DOHH2 (cell line): Measurements from ENCODE around the gene TMTC1.

ENCODE experiments used
- EZH2phosphoT487 ChIP-seq: fragments of 200-600 bp; sonication (generic); IDR thresholded peaks from 2 replicates; pipeline ENCODE4 v1.6.1; 2017; ENCODE audit warnings: borderline replicate concordance, mild to moderate bottlenecking, antibody characterized with exemption, low read length, moderate library complexity, mixed read lengths
- TF ChIP-seq, protein P1 (sequence below): fragments of 200-600 bp; sonication (generic); IDR thresholded peaks from one replicate; pipeline ENCODE4 v1.5.1; 2014; ENCODE audit warnings: antibody characterized with exemption, mild to moderate bottlenecking, low read depth, low read length; ENCODE audit not compliant: poor library complexity, severe bottlenecking

DNA sequence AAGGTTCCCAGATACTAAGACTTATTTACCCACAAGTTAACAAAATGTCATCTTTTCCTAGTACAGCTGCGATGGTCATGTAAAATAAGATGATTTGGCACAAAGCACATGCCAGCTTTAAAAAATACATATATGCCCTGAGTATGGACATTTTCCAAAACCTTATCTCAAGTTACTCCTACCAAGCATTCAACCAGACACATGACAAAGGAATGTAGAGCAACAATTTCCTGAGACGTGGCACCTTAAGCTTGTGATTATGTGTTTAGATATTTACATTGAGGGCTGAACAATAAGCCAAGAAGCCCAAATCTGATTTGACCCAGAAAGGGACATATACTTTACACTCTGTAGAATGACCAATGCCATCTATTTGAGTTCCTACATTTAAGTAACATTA lies 261.8 kb downstream of the TMTC1 start:
- TF ChIP-seq, protein P1, sequence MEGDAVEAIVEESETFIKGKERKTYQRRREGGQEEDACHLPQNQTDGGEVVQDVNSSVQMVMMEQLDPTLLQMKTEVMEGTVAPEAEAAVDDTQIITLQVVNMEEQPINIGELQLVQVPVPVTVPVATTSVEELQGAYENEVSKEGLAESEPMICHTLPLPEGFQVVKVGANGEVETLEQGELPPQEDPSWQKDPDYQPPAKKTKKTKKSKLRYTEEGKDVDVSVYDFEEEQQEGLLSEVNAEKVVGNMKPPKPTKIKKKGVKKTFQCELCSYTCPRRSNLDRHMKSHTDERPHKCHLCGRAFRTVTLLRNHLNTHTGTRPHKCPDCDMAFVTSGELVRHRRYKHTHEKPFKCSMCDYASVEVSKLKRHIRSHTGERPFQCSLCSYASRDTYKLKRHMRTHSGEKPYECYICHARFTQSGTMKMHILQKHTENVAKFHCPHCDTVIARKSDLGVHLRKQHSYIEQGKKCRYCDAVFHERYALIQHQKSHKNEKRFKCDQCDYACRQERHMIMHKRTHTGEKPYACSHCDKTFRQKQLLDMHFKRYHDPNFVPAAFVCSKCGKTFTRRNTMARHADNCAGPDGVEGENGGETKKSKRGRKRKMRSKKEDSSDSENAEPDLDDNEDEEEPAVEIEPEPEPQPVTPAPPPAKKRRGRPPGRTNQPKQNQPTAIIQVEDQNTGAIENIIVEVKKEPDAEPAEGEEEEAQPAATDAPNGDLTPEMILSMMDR: no peak
- TF ChIP-seq EZH2phosphoT487: no peak
